Measurements from ENCODE around the gene YIF1A. TPM values are rescaled to one million over a fixed set of nuclear protein-coding genes. Genes with fewer than 3 reads are reported as not detected.
A peak's percentile ranks its signal among the peaks of the same experiment; 100 is the strongest.

YIF1A gene
- total and polyA plus RNA-seq, 2 of the 4 experiments (the other 2 are of a cell fraction) = 128 to 207 TPM

GRCh38 chr11:66268952-66269905, 19.7 kb downstream of the YIF1A start:
- ChIA-PET POLR2A (ENCODE audit: unreplicated experiment) (no interaction called here), CTCF (no interaction called here)

More at GRCh38 chr11:66268952-66269905, 19.7 kb downstream of the YIF1A start:
- Histone ChIP-seq H3K9ac (ENCODE audit: low read depth, low read length) (peak overlapping the region; percentile 86), H2AFZ (replicated peaks; ENCODE audit: low read length, poor library complexity) (peak overlapping the region; percentile 95), H3K18ac (ENCODE audit: low read depth, low read length) (peak overlapping the region; percentile 56), H2BK20ac (ENCODE audit: low read depth, low read length) (no peak overlapping the region), H3K9me1 (ENCODE audit: insufficient read depth, low read length) (peaks cover 2% of the 10 kb centered on the region; the same call in 1 of the 2 replicates), H3K4ac (ENCODE audit: low read depth, low read length) (peak overlapping the region; percentile 92), H2BK15ac (ENCODE audit: low read depth, low read length) (peak overlapping the region; percentile 43; the same call in 1 of the 3 replicates), H2BK120ac (ENCODE audit: low read depth, low read length) (peak overlapping the region; percentile 40), H3K36me3 (ENCODE audit: control insufficient read depth, insufficient read depth, low read length) (peaks cover 40% of the 10 kb centered on the region), H2AK9ac (replicated peaks; ENCODE audit: low read depth, low read length, poor library complexity) (peak overlapping the region; percentile 99), H2AK5ac (ENCODE audit: low read depth, low read length) (peak overlapping the region; percentile 94), H3K27me3 (ENCODE audit: control insufficient read depth, insufficient read depth, low read length) (no peaks in the 10 kb centered on the region), H4K20me1 (ENCODE audit: insufficient read depth, low read length) (peaks cover 34% of the 10 kb centered on the region; the same call in 1 of the 2 replicates), H3K79me1 (ENCODE audit: low read depth in 1 of 2, low read length in 2 of 2) (peaks cover 10 to 55% of the 10 kb centered on the region in 2 experiments), H4K5ac (ENCODE audit: low read depth, low read length) (peak overlapping the region; percentile 81), H2BK5ac (ENCODE audit: low read depth, low read length, poor library complexity, severe bottlenecking) (peak overlapping the region; percentile 97), H4K91ac (ENCODE audit: insufficient read depth, low read depth, low read length) (peak overlapping the region; percentile 87), H3K4me2 (ENCODE audit: low read depth, low read length) (peak overlapping the region; percentile 90), H3K9me3 (ENCODE audit: control insufficient read depth, insufficient read depth, low read length) (no peaks in the 10 kb centered on the region), H3K14ac (replicated peaks; ENCODE audit: low read depth, low read length) (peak overlapping the region; percentile 92), H3K56ac (ENCODE audit: extremely low read depth, insufficient read depth, low read length) (peak overlapping the region; percentile 91), H3K4me3 (ENCODE audit: insufficient read depth, low read depth, low read length) (peak overlapping the region; percentile 63), H4K8ac (ENCODE audit: low read depth in 2 of 2, low read length in 2 of 2) (peak overlapping the region; percentile 59 to 98), H3K23ac (ENCODE audit: low read depth, low read length) (peak overlapping the region; percentile 79), H3K4me1 (ENCODE audit: control insufficient read depth, insufficient read depth, low read length) (peaks cover 4% of the 10 kb centered on the region; the same call in 1 of the 2 replicates), H3K27ac (ENCODE audit: insufficient read depth, low read length) (peak overlapping the region; percentile 94)
- DNase-seq (peak; percentile 48), ATAC-seq (ENCODE audit: low read depth) (peak; percentile 2; the same call in 1 of the 2 replicates)
- intact Hi-C loops (cut with micrococcal nuclease) = no loop called here
- dilution Hi-C loops (cut with HindIII; ENCODE audit: low sequenced_read_pairs, unreplicated experiment) = no loop called here
- in situ Hi-C loops (cut with MboI; ENCODE audit: low sequenced_read_pairs) = no loop called here
- TF ChIP-seq USF2 (IDR thresholded peaks at IDR 0.05; ENCODE audit: low read depth, low read length) = no peak
- no peak for TF ChIP-seq CHD1 (IDR thresholded peaks at IDR 0.05; ENCODE audit: low read depth, low read length)
- TF ChIP-seq SMC3 (IDR thresholded peaks at IDR 0.05; ENCODE audit: low read depth, low read length) = no peak
- TF ChIP-seq POLR2A (IDR thresholded peaks at IDR 0.05; ENCODE audit: low read depth, low read length) = no peak
- 0 out of 2 replicates have a peak, but pooled peaks have one; percentile 42 for TF ChIP-seq MXI1 (IDR thresholded peaks at IDR 0.05; ENCODE audit: borderline replicate concordance, low read depth, low read length)
- TF ChIP-seq CEBPB (IDR thresholded peaks at IDR 0.05; ENCODE audit: low read depth, low read length) = no peak
- peak; percentile 40 for TF ChIP-seq CTCF (conservative IDR thresholded peaks at IDR 0.05; ENCODE audit: low read depth, low read length)
- TSS peak; percentile 56 for BruUV-seq (replicated peaks)
- WGBS, 2 experiments (ENCODE audit: extremely low coverage in 2 of 2, insufficient read length in 1 of 2) = 0% methylated on average over 13 of the region's 32 CpGs; no CpG with 5 or more reads in 1 of the 2 experiments
